Neural progenitor cell (in vitro differentiated cells): ENCODE measurements around the gene CERS4.
"Not testable (repeated sequence)": the region's sequence is repeated elsewhere in the genome, so short reads cannot be mapped to it uniquely, and the experiment has no call there.

ENCODE experiments used
- CTCF ChIP-seq: fragments of 200-600 bp; sonication (generic); IDR thresholded peaks from 2 replicates; pipeline ENCODE4 v1.5.1; 2017; ENCODE audit warnings: antibody characterized with exemption, mild to moderate bottlenecking
- EZH2 ChIP-seq: fragments of 200-600 bp; sonication (generic); IDR thresholded peaks from 2 replicates; pipeline ENCODE4 v1.6.1; 2017; ENCODE audit warnings: antibody characterized with exemption, mild to moderate bottlenecking, moderate library complexity
- EZH2phosphoT487 ChIP-seq: fragments of 200-600 bp; sonication (generic); IDR thresholded peaks from 2 replicates; pipeline ENCODE4 v1.6.1; 2017; ENCODE audit warnings: antibody characterized with exemption

DNA sequence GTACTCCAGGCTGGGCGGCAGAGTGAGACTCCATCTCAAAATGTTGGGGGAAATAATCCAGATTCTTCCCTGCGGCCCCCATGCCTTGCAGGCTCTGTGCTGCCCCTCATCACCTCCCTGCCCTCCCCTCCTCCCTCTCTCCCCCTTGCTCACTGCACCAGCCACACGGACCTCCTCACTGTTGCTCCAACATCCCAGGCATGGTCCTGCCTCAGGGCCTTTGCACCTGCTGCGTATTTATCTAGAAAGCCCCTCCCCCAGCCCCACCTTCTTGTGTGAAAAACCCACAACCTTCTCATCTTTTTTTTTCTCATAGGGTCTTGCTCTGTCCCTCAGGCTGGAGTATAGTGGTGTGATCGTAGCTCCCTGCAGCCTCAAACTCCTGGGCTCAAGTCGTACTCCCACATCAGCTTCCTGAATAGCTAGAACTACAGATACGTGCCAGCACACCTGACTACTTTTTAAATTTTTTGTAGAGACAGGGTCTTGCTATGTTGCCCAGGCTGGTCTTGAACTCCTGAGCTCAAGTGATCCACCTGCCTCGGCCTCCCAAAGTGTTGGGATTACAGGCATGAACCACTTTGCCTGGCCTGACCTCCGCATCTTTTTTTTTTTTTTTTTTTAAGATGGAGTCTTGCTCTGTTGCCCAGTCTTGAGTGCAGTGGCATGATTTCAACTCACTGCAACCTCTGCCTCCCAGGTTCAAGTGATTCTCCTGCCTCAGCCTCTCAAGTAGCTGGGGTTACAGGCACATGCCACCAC is 38.1 kb downstream of the CERS4 start:
- TF ChIP-seq CTCF, EZH2, EZH2phosphoT487: not testable (repeated sequence)
